HG03139 (cell line): Measurements from ENCODE around the gene CFHR4.
"Not testable (repeated sequence)": the region's sequence is repeated elsewhere in the genome, so short reads cannot be mapped to it uniquely, and the experiment has no call there.

Experiments used
- ATAC-seq: cut with Tn5 transposase; IDR thresholded peaks from one replicate; pipeline ENCODE4 v1.9.1; 2021; ENCODE audit not compliant: unreplicated experiment

The CFHR4 gene

GRCh38 chr1:196933531-196934189 is 45.8 kb downstream of the CFHR4 start:
- no peak for ATAC-seq

- not testable (repeated sequence) for ATAC-seq
Observed at GRCh38 chr1:196941474-196941873, 53.6 kb downstream of the CFHR4 start.

- not testable (repeated sequence) for ATAC-seq
Observed at GRCh38 chr1:196943568-196943967, 55.7 kb downstream of the CFHR4 start, which contains the start of gene CFHR2. Gene CFHR2, plus strand, starts transcription at chr1:196943738. Its CDS starts 143 bp downstream, at chr1:196943881.

- ATAC-seq = no peak
Observed at GRCh38 chr1:196951711-196952394, 64.0 kb downstream of the CFHR4 start.

GRCh38 chr1:196954778-196955177 is 66.9 kb downstream of the CFHR4 start:
- no peak for ATAC-seq

- no peak for ATAC-seq
Observed at GRCh38 chr1:196955926-196956325, 68.1 kb downstream of the CFHR4 start.

- ATAC-seq = no peak
Observed at GRCh38 chr1:196960854-196961253, 73.0 kb downstream of the CFHR4 start.
